ENCODE results near the gene TLR10.

GRCh38 chr4:38821739-38822138, 38.9 kb upstream of the TLR10 start:
- no peak for TF ChIP-seq EZH2 (IDR thresholded peaks at IDR 0.05; ENCODE audit: borderline replicate concordance, low read length)
- TF ChIP-seq, protein P1, sequence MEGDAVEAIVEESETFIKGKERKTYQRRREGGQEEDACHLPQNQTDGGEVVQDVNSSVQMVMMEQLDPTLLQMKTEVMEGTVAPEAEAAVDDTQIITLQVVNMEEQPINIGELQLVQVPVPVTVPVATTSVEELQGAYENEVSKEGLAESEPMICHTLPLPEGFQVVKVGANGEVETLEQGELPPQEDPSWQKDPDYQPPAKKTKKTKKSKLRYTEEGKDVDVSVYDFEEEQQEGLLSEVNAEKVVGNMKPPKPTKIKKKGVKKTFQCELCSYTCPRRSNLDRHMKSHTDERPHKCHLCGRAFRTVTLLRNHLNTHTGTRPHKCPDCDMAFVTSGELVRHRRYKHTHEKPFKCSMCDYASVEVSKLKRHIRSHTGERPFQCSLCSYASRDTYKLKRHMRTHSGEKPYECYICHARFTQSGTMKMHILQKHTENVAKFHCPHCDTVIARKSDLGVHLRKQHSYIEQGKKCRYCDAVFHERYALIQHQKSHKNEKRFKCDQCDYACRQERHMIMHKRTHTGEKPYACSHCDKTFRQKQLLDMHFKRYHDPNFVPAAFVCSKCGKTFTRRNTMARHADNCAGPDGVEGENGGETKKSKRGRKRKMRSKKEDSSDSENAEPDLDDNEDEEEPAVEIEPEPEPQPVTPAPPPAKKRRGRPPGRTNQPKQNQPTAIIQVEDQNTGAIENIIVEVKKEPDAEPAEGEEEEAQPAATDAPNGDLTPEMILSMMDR (conservative IDR thresholded peaks at IDR 0.05 in 1 of 2, IDR thresholded peaks at IDR 0.05 in 1 of 2; ENCODE audit: extremely low read depth in 1 of 2, insufficient read depth in 1 of 2, low read depth in 1 of 2, low read length in 2 of 2), result no peak

All from mammary epithelial cell (primary cell).